ENCODE measurements around the gene RAB5IF. TPM values are rescaled to one million over a fixed set of nuclear protein-coding genes. Genes with fewer than 3 reads are reported as not detected.

Gene RAB5IF
- total and polyA plus RNA-seq, 2 of the 13 experiments (the other 11 are each of a cell fraction or from before 2014, with no cell fraction given), result 261 to 305 TPM

DNA sequence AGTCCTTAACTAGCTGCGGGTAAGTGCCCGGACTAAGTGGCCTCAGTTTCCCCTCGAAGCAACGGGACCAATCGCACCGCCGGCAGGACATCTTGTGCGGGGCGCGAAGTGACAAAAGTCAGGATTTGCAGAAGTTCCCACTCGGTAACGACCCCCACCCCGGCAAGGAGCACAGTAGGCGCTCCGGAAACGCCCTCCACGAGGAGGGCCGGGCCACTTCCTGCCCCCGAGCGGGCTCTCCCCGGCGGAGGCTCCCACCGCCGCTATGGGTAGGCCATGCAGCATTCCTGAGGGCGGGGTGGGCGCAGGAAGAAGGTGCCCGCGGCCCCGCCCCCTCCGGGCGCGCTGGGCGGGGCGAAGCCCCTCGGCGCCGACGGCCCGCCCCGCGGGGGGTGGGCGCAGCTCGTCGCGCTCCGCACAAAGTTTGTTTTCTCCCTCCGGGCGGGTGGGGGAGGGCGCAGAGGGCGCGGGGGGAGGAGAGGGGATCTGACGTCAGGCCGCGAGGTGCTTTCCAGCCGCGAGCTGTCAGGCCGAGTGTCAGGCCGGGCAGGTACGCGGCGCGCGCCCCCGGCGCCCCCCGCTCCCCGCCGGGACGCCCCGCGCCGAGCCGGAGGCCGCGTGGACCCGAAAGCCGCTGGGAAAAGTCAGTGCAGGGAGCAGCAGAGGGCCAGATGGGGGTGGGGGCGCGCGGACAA is 32.3 kb upstream of the RAB5IF start, which contains the start of gene TGIF2 (continued):
- TF ChIP-seq ZNF672 (CRISPR knock-in tag; IDR thresholded peaks at IDR 0.05) (no peak), ZNF781 (CRISPR knock-in tag; IDR thresholded peaks at IDR 0.05; ENCODE audit: borderline replicate concordance, not compliant biosample characterization) (peak; percentile 85), SAP130 (CRISPR knock-in tag; IDR thresholded peaks at IDR 0.05; ENCODE audit: low read depth) (peak; percentile 93), MTF2 (CRISPR knock-in tag; IDR thresholded peaks at IDR 0.05; ENCODE audit: borderline replicate concordance) (no peak), ZNF674 (CRISPR knock-in tag; IDR thresholded peaks at IDR 0.05; ENCODE audit: low read depth) (no peak), ZSCAN20 (CRISPR knock-in tag; IDR thresholded peaks at IDR 0.05; ENCODE audit: borderline replicate concordance) (peak; percentile 60), KDM3A (CRISPR knock-in tag; IDR thresholded peaks at IDR 0.05; ENCODE audit: low read depth) (peak; percentile 37; the same call in 1 of the 2 replicates), ZNF451 (CRISPR knock-in tag; IDR thresholded peaks at IDR 0.05) (no peak), ZNF282 (IDR thresholded peaks at IDR 0.05; ENCODE audit: partially characterized antibody) (no peak), SP1 (IDR thresholded peaks at IDR 0.05) (no peak), SP1 (CRISPR knock-in tag; IDR thresholded peaks at IDR 0.05) (peak; percentile 65; the same call in 1 of the 2 replicates), HOXA3 (CRISPR knock-in tag; IDR thresholded peaks at IDR 0.05) (peak; percentile 87), ZNF841 (CRISPR knock-in tag; IDR thresholded peaks at IDR 0.05; ENCODE audit: borderline replicate concordance) (peak; percentile 63; the same call in 1 of the 2 replicates), ZNF430 (CRISPR knock-in tag; IDR thresholded peaks at IDR 0.05) (peak; percentile 97), ZNF337 (CRISPR knock-in tag; IDR thresholded peaks at IDR 0.05; ENCODE audit: borderline replicate concordance, low read depth) (no peak), FLYWCH1 (CRISPR knock-in tag; IDR thresholded peaks at IDR 0.05) (no peak), ZNF331 (CRISPR knock-in tag; IDR thresholded peaks at IDR 0.05) (peak; percentile 59; the same call in 1 of the 2 replicates), SP140L (CRISPR knock-in tag; IDR thresholded peaks at IDR 0.05; ENCODE audit: borderline replicate concordance) (no peak), TARDBP (CRISPR knock-in tag; IDR thresholded peaks at IDR 0.05) (peak; percentile 82), ZNF24 (IDR thresholded peaks at IDR 0.05) (no peak), NRL (CRISPR knock-in tag; IDR thresholded peaks at IDR 0.05; ENCODE audit: borderline replicate concordance) (peak; percentile 85; the same call in 1 of the 2 replicates)
- TF ChIP-seq, protein P1, sequence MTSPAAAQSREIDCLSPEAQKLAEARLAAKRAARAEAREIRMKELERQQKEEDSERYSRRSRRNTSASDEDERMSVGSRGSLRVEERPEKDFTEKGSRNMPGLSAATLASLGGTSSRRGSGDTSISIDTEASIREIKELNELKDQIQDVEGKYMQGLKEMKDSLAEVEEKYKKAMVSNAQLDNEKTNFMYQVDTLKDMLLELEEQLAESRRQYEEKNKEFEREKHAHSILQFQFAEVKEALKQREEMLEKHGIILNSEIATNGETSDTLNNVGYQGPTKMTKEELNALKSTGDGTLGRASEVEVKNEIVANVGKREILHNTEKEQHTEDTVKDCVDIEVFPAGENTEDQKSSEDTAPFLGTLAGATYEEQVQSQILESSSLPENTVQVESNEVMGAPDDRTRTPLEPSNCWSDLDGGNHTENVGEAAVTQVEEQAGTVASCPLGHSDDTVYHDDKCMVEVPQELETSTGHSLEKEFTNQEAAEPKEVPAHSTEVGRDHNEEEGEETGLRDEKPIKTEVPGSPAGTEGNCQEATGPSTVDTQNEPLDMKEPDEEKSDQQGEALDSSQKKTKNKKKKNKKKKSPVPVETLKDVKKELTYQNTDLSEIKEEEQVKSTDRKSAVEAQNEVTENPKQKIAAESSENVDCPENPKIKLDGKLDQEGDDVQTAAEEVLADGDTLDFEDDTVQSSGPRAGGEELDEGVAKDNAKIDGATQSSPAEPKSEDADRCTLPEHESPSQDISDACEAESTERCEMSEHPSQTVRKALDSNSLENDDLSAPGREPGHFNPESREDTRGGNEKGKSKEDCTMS (CRISPR knock-in tag; conservative IDR thresholded peaks at IDR 0.05), result no peak
- TF ChIP-seq, protein P2, sequence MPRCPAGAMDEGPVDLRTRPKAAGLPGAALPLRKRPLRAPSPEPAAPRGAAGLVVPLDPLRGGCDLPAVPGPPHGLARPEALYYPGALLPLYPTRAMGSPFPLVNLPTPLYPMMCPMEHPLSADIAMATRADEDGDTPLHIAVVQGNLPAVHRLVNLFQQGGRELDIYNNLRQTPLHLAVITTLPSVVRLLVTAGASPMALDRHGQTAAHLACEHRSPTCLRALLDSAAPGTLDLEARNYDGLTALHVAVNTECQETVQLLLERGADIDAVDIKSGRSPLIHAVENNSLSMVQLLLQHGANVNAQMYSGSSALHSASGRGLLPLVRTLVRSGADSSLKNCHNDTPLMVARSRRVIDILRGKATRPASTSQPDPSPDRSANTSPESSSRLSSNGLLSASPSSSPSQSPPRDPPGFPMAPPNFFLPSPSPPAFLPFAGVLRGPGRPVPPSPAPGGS (CRISPR knock-in tag; IDR thresholded peaks at IDR 0.05), result peak; percentile 90
- TF ChIP-seq, protein P3, sequence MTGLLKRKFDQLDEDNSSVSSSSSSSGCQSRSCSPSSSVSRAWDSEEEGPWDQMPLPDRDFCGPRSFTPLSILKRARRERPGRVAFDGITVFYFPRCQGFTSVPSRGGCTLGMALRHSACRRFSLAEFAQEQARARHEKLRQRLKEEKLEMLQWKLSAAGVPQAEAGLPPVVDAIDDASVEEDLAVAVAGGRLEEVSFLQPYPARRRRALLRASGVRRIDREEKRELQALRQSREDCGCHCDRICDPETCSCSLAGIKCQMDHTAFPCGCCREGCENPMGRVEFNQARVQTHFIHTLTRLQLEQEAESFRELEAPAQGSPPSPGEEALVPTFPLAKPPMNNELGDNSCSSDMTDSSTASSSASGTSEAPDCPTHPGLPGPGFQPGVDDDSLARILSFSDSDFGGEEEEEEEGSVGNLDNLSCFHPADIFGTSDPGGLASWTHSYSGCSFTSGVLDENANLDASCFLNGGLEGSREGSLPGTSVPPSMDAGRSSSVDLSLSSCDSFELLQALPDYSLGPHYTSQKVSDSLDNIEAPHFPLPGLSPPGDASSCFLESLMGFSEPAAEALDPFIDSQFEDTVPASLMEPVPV (CRISPR knock-in tag; IDR thresholded peaks at IDR 0.05), result no peak; the same call in 1 of the 2 replicates
- TF ChIP-seq, protein P4, sequence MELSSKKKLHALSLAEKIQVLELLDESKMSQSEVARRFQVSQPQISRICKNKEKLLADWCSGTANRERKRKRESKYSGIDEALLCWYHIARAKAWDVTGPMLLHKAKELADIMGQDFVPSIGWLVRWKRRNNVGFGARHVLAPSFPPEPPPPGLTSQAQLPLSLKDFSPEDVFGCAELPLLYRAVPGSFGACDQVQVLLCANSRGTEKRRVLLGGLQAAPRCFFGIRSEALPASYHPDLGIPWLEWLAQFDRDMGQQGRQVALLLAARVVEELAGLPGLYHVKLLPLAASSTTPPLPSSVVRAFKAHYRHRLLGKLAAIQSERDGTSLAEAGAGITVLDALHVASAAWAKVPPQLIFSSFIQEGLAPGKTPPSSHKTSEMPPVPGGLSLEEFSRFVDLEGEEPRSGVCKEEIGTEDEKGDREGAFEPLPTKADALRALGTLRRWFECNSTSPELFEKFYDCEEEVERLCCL (CRISPR knock-in tag; IDR thresholded peaks at IDR 0.05; ENCODE audit: borderline replicate concordance), result 0 out of 2 replicates have a peak, but pooled peaks have one; percentile 58

All from HepG2 (cell line).